Measurements from ENCODE around the gene GALNT10.

DNA sequence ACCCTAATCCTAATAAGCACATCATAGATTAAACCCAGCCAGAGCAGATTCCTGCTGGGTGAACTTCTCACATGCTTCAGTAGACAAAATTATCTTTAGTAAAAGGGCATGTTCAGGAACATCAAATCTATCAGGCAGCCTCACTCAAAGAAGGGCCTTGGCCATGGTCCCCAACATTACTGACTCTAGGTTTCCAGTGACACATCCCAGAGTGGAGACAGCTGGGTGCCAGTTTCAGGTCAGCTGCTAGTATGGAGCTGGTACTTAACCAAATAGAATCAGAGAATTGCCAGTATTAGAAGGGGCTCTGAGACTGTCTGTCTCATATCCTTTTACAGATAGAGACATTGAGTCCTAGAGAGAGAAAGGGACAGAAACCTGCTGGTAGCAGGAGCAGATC, 44.1 kb upstream of the GALNT10 start:
- TF ChIP-seq POLR2A (IDR thresholded peaks at IDR 0.05; ENCODE audit: low read length): no peak
- TF ChIP-seq CTCF (IDR thresholded peaks at IDR 0.05): no peak
- no peak for TF ChIP-seq HOXA7 (CRISPR knock-in tag; IDR thresholded peaks at IDR 0.05)
- no peak for TF ChIP-seq MYC (IDR thresholded peaks at IDR 0.05; ENCODE audit: borderline replicate concordance, low read length)
